ENCODE results near the gene SLC48A1. TPM values are rescaled to one million over a fixed set of nuclear protein-coding genes. Genes with fewer than 3 reads are reported as not detected.

Gene SLC48A1
- total RNA-seq: 5.2 and 26.1 TPM in 2 replicates

DNA sequence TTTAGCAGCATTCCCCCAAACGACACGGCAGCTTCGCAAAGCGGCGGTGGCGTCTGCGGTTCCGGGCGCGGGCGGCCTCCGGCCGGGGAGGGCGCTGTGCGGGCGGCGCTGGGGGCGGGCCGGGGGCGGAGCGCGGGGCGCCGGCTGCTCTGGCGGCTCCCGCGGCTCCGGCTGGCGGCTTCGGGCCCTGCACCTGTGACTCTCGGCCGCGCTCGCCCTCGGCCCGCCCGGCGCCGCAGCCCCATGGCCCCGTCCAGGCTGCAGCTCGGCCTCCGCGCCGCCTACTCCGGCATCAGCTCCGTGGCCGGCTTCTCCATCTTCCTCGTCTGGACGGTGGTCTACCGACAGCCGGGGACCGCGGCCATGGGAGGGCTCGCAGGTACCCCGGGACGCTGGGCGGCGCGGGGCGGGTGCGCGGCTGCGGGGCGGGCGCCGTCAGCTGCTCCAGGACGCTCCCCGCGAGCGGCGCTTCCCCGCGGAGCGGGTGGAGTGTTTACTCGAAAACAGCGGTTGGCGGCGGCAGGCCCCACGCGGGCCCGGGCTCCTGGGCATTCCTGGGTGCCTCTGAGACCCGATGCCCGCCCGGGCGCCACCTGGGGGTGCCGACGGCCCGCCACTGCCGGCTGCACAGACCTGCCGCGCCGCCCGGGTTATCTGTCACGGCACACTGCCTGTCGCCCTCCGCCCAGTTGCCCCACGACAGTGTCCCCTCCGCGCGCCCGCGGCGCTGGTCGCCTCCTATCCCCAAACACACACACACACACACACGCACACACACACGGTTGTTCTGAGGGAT, at the start of gene SLC48A1:
Gene SLC48A1 (plus strand): TSS at position 177 of the 796 bp plus-strand sequence. CDS start 67 bp downstream, at position 244.

DNA sequence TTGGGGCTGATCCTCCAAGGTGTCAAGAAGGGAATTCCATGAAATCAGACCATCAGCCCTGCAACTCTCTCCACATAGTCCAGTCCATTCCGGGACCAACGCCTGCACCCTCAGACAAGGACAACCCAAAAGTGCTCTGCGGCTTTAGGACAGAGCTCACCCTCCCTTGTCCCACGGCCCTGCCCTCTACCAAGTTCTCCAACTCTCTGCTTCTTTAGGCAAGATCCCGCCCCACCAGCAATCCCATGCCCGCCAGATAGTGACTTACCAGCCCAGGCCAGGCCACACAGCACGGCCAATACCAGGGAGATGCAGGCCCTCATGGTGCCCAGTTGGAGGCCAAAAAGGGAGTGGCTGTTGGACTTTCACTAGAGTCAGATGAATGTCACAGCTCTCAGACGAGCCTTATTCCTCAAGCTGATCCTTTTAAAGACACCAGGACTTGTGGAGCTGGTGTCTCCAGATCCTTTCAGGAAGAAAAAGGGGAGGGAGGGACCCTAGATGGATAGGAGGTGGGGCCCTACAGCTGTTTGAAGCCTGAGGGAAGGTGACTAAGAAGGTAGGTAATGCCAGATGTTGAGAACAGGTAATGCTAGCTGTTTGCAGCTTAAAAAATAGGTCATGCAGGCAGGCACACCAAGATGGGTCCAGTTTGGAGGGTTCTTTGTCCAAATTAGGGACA, 47.8 kb upstream of the SLC48A1 start, which contains the start of gene ENDOU:
Gene ENDOU (minus strand): TSS at position 400 of the 682 bp plus-strand sequence. CDS start 77 bp downstream, at position 323.

DNA sequence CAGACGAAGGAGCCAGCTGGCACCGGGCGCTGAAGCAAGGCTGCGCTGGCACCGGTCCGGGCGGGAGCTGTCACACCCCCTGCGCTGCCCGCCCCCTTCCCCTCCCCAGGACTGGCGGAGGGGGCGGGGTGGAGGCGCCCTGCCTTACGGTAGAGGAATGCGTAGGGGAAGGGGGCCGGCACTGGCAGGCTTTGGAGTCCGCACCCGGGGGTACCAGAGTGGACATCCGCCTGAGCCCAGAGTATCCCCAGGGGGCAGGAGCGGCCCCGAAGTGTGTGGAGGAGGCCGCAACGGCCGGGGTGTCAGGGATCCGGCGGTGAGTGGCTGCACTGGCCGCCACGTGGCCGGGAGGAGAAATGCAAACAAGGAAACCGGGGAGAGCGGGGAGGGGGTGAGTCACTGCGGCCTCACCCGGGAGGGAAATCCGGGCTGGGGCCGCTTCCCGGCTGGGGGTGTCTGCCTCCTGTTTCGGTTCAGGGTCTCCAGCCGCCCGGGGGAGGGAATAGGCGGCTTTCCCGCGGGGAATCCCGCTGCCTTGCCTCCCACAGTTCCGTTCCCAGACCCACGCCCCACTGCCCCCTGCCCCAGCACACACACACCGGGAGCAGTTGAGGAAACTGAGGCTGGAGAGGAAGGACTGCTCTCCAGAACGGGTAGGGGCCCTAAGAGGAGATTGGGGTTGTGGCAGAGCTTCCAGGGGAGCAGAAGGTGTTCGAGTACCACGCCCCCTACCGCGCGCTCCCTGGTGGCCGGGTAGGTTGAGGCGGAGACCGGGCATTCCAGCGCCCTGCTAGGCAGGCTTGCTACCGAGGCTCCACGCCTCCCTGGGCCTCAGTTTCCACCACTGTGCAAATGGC, 14.0 kb upstream of the SLC48A1 start, which contains the start of gene RAPGEF3:
Gene RAPGEF3 (minus strand): TSS at position 47 of the 857 bp plus-strand sequence. CDS start 324 bp downstream, outside the sequence.

DNA sequence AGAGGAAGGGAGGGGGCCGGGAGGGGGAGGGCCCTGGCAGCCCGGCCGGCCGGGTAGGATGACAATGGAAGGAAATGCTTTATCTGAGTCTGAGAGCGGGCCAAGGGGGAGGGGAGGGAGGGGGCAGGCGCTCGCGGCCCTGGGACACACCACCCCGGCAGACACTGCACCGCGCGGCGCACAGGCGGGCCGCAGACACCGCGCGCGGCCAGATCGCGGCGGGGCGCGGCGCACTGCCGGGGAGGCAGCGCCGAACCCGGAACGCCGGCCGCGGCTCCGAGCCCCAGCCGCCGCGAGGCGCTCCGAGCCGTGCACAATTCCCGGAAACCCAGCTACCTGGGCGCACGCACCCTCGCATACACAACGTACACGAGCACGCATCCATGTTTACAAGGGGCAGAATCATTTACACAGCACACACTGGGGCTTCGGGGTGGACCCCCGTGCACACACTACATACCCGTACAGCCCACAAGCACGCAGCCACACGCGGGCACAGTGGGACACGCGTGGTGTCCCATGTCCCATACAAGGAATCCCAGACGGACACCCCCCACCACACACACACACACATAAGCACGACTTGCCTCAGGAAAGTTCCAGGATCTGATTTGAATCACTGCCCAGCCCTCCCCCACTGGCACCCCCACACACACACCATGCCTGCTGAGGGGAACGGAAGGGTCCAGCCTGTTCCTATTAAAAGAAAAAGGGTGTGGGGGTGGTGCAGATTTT, 47.0 kb downstream of the SLC48A1 start, which contains the start of gene HDAC7:
Gene HDAC7 (minus strand): TSS at position 8 of the 735 bp plus-strand sequence. CDS start 118 bp downstream, outside the sequence.

Other genes with a start within 250 kb of the SLC48A1 start
- gene RPAP3, start 67.2 kb upstream of the SLC48A1 start, total RNA-seq: 6.5 and 11.4 TPM in 2 replicates
- not detected in 2 replicates for gene ENDOU, start 47.7 kb upstream of the SLC48A1 start, total RNA-seq
- gene RAPGEF3, start 14.4 kb upstream of the SLC48A1 start, total RNA-seq: 2.1 and 16.1 TPM in 2 replicates
- 65.0 and 83.5 TPM in 2 replicates for gene HDAC7, start 46.7 kb downstream of the SLC48A1 start, total RNA-seq
- gene VDR, start 131.8 kb downstream of the SLC48A1 start, total RNA-seq: 1.3 and 1.6 TPM in 2 replicates
- 70.7 and 135 TPM in 2 replicates for gene TMEM106C, start 190.4 kb downstream of the SLC48A1 start, total RNA-seq
- 0.49 and 0.51 TPM in 2 replicates for gene COL2A1, start 231.2 kb downstream of the SLC48A1 start, total RNA-seq